ENCODE data around the gene CACNB1. TPM values are rescaled to one million over a fixed set of nuclear protein-coding genes. Genes with fewer than 3 reads are reported as not detected.

CACNB1 gene
- total RNA-seq, 1 donor, result 5.8 TPM

- Histone ChIP-seq H3K9me3 (ENCODE audit: low read depth, low read length) (no peaks in the 10 kb centered on the region), H2AFZ (ENCODE audit: low read length) (no peak overlapping the region)
These were observed 46.6 kb upstream of the CACNB1 start for GRCh38 chr17:39244016-39244599.

GRCh38 chr17:39243155-39243554 lies 45.7 kb upstream of the CACNB1 start:
- no peaks in the 10 kb centered on the region for H4K20me1 ChIP-seq (ENCODE audit: insufficient read depth, low read length)
- H2AFZ ChIP-seq (ENCODE audit: low read length), result no peak overlapping the region
- no peak overlapping the region for H3K27ac ChIP-seq (ENCODE audit: low read depth, low read length)
- no peaks in the 10 kb centered on the region for H3K9me3 ChIP-seq (ENCODE audit: low read depth, low read length)
- H3K36me3 ChIP-seq (ENCODE audit: insufficient read depth, low read length), result no peaks in the 10 kb centered on the region
- no peak overlapping the region for H3K4me3 ChIP-seq (ENCODE audit: insufficient read depth, low read length)
- no peak overlapping the region for H3K4me2 ChIP-seq (ENCODE audit: insufficient read depth, low read length)
- peaks cover 10% of the 10 kb centered on the region for H3K4me1 ChIP-seq (ENCODE audit: insufficient read depth, low read length)
- H3K27me3 ChIP-seq (ENCODE audit: insufficient read depth, low read length), result peaks cover 4% of the 10 kb centered on the region
- H3K79me2 ChIP-seq (ENCODE audit: insufficient read depth, low read length), result no peaks in the 10 kb centered on the region
- TF ChIP-seq CTCF (IDR thresholded peaks at IDR 0.05; ENCODE audit: extremely low read depth, low read depth, low read length), result no peak
- DNase-seq (ENCODE audit: insufficient read length, low spot score, missing footprints), result peak; percentile 27

More at GRCh38 chr17:39244016-39244599, 46.6 kb upstream of the CACNB1 start:
- Histone ChIP-seq H3K4me1 (ENCODE audit: insufficient read depth, low read length) (peaks cover 2% of the 10 kb centered on the region), H4K20me1 (ENCODE audit: insufficient read depth, low read length) (no peaks in the 10 kb centered on the region), H3K4me2 (ENCODE audit: insufficient read depth, low read length) (no peak overlapping the region), H3K36me3 (ENCODE audit: insufficient read depth, low read length) (no peaks in the 10 kb centered on the region), H3K27ac (ENCODE audit: low read depth, low read length) (no peak overlapping the region), H3K79me2 (ENCODE audit: insufficient read depth, low read length) (no peaks in the 10 kb centered on the region), H3K27me3 (ENCODE audit: insufficient read depth, low read length) (peaks cover 4% of the 10 kb centered on the region), H3K4me3 (ENCODE audit: insufficient read depth, low read length) (no peak overlapping the region)
- no peak for TF ChIP-seq CTCF (IDR thresholded peaks at IDR 0.05; ENCODE audit: extremely low read depth, low read depth, low read length)
- peak; percentile 45 for DNase-seq (ENCODE audit: insufficient read length, low spot score, missing footprints)

DNA sequence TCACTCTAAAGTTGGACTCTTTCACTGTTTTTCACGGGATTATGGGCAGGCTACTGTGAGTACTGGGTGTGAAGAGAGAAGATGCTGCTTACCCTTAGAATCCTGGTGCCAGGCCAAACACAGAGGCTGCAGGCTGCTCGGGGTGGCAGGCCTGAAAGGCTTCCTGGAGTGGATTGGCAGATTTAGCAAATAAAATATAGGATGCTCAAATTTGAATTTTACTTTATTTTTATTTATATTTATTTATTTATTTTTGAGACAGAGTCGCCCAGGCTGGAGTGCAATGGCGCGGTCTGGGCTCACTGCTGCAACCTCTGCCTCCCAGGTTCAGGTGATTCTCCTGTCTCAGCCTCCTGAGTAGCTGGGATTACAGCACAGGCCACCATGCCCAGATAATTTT lies 43.2 kb upstream of the CACNB1 start:
- no peak for TF ChIP-seq CTCF (IDR thresholded peaks at IDR 0.05; ENCODE audit: extremely low read depth, low read depth, low read length)
- DNase-seq (ENCODE audit: insufficient read length, low spot score, missing footprints), result no peak
- Histone ChIP-seq H2AFZ (ENCODE audit: low read length) (no peak overlapping the region), H3K27me3 (ENCODE audit: insufficient read depth, low read length) (no peaks in the 10 kb centered on the region), H3K4me3 (ENCODE audit: insufficient read depth, low read length) (no peak overlapping the region), H3K36me3 (ENCODE audit: insufficient read depth, low read length) (no peaks in the 10 kb centered on the region), H4K20me1 (ENCODE audit: insufficient read depth, low read length) (no peaks in the 10 kb centered on the region), H3K9me3 (ENCODE audit: low read depth, low read length) (no peaks in the 10 kb centered on the region), H3K4me2 (ENCODE audit: insufficient read depth, low read length) (no peak overlapping the region), H3K79me2 (ENCODE audit: insufficient read depth, low read length) (no peaks in the 10 kb centered on the region), H3K4me1 (ENCODE audit: insufficient read depth, low read length) (peaks cover 12% of the 10 kb centered on the region), H3K27ac (ENCODE audit: low read depth, low read length) (no peak overlapping the region)

GRCh38 chr17:39239640-39240314 lies 42.3 kb upstream of the CACNB1 start:
- no peaks in the 10 kb centered on the region for H3K27me3 ChIP-seq (ENCODE audit: insufficient read depth, low read length)
- TF ChIP-seq CTCF (IDR thresholded peaks at IDR 0.05; ENCODE audit: extremely low read depth, low read depth, low read length), result peak; percentile 43
- peaks cover 12% of the 10 kb centered on the region for H3K4me1 ChIP-seq (ENCODE audit: insufficient read depth, low read length)
- H3K9me3 ChIP-seq (ENCODE audit: low read depth, low read length), result no peaks in the 10 kb centered on the region
- no peak overlapping the region for H2AFZ ChIP-seq (ENCODE audit: low read length)
- H3K27ac ChIP-seq (ENCODE audit: low read depth, low read length), result no peak overlapping the region
- H3K4me2 ChIP-seq (ENCODE audit: insufficient read depth, low read length), result no peak overlapping the region
- DNase-seq (ENCODE audit: insufficient read length, low spot score, missing footprints), result peak; percentile 63
- no peak overlapping the region for H3K4me3 ChIP-seq (ENCODE audit: insufficient read depth, low read length)
- no peaks in the 10 kb centered on the region for H3K79me2 ChIP-seq (ENCODE audit: insufficient read depth, low read length)
- no peaks in the 10 kb centered on the region for H3K36me3 ChIP-seq (ENCODE audit: insufficient read depth, low read length)
- no peaks in the 10 kb centered on the region for H4K20me1 ChIP-seq (ENCODE audit: insufficient read depth, low read length)

Data from osteoblast (primary cell).